Stimulated activated CD8-positive, alpha-beta memory T cell treated with anti-CD3 and anti-CD28 coated beads, Interleukin-15, amount 100 ng/mL, for 24 hours (primary cell): ENCODE data around the gene DMAP1.
A peak's percentile ranks its signal among the peaks of the same experiment; 100 is the strongest.

ENCODE experiments used
- DNase-seq: peaks from one replicate; pipeline ENCODE4 v3.0.0-alpha.2; 2020; ENCODE audit warnings: low read depth

Gene DMAP1

DNA sequence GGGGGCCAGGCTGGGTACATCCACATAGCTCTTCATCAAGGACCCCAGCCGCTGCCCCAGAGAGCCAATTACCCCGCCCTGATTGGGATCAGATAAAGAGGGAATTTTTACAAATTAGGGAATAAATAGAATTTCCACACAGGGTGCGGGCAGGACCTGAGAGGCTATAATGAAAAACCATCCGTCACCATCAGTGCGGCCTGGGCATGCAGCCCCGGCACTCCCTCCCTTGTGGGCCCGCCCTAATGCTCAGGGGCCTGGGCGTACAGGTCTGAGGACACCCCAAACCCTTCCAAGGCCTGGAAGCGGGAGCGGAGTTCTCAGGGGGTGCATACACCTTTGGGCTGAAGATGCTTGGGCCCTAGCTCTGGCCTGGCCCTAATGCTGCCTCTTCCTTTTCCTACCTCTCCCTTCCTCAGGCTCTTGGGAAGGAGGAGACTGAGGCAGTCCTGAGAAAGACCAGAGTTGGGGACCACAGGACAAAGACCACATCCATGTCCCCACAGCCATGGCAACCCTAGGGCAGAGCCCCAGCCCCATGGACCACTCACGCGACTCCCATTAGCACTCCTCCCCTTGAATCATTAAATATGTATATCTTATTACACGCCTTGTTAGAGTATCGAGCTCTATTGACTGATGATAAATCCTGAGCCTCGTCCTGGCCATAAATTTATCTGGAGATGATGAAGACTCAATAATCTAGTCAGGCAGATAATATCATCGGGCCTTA is 16.3 kb downstream of the DMAP1 start:
- DNase-seq = no peak

DNA sequence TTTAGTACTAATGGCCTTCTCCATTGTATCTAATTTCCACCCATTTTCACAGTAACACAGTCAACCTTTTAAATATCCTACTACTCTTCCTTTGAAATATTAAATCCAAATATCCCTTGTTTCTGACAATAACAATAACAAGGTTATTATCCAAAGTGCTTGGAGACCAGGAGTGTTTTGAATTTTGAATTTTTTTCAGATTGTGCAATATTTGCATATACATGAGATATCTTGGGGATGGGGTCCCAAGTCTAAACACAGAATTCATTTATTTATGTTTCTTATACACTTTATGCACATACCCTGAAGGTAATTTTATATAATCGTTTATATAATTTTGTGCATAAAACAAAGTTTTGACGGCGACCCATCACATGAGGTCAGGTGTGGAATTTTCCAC is 17.5 kb downstream of the DMAP1 start:
- DNase-seq = no peak

DNA sequence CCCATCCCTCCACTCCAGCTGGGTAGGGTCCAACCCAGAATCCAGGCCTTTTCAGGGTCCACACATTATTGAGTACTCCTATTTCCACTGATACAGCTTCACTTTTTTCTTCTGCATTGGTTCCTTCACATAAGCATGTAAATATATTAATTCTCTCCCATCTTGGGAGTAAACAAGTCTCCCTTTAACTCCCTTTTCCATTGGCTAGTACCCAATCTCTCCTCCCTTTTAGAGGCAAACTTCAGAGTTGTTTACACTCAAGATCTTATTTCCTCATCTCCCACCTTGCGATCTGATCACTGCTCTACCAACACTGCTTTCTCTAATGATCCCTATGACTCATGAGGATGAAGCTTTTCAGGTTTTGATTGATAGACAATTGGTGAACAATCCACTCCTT is 20.3 kb downstream of the DMAP1 start:
- no peak for DNase-seq

DNA sequence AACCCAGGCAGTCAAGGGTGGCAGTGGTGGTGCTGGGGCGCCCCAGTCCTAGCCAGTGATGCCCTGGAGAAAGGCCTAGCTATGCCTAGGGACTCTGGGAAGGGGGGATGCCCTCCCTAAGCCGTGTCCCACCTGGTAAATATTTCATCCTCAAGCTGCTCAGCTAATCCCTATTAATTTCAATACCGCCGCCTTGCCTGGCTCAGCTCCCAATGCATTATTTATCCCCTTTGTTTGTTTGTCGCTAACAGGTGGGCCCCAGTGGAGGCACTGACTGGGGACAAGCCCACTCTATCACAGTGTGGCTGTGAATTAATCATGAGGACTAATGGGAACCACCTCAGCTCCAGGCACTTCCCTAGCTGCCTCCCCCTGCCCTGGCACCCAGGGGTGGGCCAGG is 22.5 kb downstream of the DMAP1 start:
- no peak for DNase-seq

DNA sequence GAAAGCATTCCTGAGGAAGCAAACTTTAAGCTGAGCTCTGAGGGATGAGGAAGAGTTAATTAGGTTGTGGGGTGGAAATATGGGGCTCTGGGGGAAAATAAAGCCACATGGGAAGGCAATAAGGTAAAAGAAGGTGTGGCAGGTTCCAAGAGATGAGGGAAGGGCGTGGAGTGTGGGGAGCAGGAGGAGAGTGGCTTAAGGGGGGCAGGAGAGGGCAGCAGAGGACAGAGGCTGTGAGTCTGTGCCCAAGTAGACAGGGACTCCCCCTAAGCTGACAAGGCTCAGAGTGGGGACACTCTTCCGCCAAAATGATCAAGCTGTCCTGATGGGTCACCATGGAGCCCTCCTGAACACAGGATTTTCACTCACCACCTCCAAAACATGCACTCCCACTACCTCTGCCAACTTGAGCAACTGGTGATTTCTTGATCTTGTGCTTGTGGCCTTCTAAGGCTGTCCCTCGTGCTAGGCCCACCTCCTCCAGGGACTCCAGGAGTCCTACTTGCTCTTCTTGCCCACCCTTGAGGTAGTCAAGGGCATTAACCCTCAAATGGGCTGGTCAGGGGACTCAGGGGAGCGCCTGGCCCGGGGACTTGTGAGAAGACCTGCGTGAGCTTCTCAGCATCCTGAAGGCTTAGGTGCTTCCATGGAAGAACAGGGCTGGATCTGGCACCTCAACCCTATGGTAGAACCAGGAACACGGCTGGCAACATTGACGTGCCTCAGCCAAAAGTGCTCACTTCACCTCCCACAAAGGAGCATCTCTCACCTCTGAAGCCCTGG is 23.4 kb downstream of the DMAP1 start:
- no peak for DNase-seq

DNA sequence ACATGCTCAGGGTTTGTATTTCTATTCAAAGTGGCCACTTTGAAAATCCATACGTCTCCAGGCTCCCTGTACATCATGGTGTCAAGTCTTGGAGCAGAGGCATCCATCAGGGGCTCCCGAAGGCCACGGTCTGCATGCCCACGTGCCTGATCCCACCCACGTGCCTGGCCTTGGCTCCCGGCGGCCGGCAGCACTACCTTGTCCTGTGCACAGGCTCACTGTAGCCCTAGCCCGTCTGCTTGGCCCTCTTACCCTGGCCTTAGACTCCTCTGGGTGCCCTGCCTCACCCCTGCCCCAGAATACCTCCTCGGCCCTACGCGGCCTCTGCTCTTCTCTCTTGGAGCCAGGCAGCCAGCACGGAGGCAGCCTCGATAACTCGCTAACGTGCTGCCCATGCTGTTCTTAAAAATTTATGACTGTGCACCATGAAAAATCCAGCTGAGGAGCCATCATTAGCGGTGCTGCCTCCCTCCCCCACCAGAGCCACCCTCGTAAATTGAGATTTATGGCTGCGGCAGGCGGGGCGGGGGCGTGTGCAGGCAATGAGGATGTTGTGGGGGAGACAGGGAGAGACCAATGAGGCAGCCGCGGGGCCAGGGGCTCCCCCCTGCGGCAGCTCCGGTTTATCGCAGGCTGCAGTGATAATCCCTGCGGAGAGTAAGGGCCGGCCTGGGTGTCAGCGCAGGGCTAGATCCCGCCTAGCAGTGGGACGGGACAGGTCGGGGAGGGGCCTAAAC is 24.6 kb downstream of the DMAP1 start:
- DNase-seq = peak; percentile 16

DNA sequence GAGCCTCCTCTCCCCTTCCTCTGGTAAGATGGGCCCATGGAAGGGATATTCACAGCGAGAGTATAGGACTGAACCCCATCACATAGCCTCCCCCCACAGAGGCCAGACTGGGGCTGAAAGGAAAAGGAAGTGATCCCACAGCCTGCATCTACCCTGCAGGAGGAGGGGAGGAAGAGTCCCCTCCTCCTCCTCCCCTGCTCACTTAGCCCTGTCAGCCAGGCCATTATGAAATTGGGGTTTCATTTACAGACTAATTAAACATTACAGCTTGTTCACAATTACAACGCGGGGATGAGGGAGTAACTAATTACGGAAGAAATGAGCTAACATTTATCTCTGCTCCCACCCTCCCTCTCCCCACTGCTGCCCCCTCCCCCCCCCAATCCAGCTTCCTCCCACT is 25.4 kb downstream of the DMAP1 start:
- no peak for DNase-seq

DNA sequence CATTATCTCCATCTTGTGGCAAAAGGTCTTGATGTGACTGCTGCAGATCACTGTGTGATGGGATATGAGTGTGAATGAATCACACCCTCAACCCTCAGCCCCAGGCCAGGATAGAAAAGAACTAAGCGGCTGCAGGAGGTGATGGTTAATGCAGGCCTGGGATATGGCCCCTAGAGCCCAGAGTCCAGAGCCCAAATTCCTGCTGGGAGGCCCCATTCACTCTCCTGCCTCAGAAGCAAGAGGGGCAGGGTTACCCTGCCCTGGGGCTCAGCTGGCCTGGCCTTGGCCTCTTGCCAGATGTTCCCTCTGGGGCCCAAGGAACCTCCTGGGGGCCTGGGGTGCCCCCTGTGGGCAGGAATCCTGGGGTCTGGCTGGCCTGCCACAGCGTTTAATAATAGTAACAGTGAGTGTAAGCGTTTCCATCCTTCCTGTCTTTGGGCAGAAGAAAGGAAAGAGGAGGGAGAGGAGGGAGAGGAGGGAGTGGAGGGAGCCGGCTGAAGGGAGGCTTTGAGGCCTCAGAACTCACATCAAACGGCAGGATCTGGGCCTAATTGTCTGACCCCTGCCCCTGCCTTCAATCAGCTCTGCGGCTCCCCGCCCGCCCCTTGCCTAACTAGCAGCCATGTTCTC is 26.2 kb downstream of the DMAP1 start:
- DNase-seq = no peak

DNA sequence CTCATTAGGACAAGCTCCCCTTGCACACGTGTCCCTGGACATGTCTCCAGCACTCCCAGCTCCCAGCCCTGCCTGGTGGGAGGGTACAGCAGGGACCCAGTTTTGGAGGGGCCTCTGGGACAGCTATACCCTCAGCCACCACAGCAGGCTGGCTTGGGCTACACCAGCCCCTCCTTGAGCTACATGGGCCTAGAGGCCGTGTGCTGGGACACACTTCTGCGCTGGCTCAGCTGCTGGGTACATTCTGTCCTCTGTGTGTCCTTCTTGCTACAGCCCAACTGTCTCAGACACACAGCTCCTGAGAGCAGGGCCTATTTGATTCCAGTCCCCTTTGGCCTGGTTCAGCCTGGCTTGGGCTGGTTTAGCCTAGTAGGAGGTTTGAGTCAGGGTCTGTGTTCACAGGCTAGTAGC is 26.7 kb downstream of the DMAP1 start:
- no peak for DNase-seq

DNA sequence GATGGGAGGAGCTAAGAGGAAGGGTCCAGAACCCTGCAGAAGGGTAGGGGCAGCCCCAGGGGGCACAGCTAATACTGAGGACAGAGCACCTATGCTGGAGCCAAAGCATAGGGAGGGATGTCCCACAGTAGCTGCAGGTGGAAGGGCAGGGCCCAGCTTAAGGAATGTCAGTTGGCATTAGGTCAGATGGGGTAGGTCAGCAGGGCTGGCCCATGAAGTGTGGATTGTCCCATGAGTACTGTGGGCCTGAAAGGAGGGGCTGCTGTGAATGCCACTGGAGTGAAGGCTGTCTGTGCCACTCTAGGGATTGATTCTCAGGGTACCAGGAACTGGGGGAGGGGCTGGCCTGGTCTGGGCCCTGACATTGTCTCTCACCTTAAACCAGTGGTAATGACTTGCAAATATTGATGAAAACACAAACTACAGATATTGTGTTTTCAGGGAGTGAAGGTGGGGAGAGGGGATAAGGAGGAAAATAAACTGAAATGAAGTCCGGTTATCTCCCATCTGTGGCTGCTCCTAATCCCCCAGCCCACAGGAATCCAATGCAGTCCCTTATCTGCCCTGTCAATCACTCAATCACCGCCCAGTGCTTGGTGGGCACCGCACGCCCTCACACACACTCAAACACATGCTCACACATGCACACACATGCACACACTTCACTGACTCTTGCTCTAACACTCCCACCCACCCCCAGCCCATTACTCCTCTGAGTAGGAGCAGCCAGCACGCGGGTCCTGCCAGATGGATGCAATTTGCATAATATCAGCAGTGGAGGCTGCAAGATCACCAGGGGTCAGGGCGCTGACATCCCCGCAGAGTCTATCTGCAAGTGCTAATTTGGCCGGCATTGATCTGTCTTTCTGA is 27.8 kb downstream of the DMAP1 start:
- DNase-seq = no peak

DNA sequence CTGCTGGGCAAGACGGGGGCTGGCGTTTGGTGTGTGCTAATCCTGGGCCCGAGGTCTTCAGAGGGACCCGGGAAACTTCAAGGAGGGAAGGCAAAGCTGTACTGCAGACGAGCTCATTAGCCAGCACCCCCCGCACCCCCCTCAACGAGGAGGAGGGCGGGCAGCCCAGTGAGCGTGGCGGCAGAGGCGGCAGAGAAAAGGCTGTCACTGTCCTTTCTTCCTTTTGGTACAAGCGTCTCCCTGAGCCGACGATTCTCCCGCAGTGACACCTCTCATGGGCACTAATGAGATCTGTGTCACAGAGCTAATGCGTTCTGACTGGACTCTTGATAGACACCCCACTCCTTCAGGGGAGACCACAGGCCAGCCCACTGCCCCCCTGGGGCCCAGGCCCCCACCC is 29.5 kb downstream of the DMAP1 start:
- DNase-seq = no peak

DNA sequence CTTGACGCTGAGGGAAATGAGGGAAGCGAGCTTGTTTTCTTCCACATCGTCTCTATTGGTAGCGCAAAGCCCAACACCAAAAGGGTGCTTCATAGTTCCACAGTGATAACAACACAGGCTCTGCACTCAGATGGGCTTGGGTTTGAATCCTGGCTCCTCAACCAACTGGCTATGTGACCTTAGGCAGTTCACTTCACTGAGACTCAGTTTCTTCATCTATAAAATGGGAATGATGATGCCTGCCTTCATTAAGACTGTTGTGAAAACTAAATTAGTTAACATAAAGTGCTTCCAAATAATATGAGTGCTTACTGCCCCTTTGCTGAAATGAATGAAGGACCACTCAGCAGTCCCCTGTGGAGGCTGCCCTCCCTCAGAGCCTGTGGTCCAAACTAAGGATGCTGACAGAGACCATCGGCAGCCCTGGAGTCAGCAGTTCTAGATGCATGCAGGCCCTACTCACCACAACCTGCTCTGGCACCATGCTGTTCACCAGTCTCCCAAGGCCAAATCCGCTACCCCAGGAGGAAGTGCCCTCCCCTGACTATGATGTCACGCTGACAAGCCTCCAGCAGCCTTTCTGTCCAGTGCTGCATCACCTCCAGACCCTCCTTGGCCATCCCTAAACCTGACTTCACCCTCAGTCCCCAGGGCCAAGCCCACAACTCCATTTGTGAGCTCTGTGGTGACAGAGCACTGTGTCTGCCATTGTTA is 30.7 kb downstream of the DMAP1 start:
- no peak for DNase-seq

DNA sequence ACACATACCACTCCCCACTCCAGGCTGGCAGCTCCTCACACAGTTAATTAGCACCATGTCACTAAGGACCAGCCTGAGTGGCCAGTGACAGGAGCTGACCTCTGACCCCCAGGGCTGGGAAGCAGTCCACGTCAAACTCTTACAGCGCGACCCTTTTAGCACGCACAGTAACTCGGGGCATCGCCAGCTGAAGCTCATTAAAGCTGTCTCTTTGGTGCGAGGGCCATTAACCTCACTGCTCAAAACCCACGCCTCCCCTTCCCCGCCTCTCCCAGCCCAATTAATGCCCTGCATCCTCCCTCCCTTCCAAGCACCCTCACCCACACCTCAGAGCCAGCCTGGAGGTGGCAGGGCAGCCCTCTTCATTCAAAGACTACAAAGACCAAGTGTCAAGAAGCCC is 31.7 kb downstream of the DMAP1 start:
- DNase-seq = no peak

DNA sequence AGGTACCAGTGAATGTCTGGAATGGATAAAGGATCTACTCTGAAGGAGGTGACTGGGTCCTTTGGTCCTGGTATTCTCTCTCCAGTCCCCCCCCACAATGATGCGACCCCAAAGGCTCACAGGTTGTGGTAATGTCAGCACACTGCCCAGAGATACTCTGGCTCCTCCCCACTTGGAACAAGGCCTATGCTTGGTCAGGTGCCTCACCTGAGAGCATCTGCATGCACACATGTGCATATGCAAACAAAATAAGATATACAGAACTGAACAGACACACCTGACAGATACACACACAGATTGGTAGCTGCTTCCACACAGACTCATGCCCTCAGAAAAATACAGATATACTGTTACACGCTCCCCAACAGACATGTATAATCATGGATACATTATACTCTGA is 33.5 kb downstream of the DMAP1 start:
- no peak for DNase-seq

DNA sequence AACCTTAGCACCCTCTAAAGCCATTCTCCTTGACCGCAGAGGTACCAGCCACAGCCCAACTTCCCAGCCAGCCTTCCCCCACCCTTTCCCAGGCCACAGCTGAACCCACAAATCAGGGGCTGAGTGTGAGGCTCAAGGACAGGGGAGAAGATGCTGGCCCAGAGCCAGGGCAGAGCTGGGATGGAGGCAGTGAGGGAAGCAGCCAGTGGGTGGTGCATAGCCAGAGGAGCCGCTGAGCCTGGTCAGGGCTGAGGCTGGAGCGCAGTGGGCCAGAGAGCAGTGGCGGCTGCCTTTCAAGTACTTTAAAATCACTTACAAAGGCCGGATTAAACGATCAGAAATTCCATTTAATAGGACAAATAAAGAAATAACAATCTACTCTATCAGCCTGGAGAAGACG is 36.3 kb downstream of the DMAP1 start:
- DNase-seq = no peak

DNA sequence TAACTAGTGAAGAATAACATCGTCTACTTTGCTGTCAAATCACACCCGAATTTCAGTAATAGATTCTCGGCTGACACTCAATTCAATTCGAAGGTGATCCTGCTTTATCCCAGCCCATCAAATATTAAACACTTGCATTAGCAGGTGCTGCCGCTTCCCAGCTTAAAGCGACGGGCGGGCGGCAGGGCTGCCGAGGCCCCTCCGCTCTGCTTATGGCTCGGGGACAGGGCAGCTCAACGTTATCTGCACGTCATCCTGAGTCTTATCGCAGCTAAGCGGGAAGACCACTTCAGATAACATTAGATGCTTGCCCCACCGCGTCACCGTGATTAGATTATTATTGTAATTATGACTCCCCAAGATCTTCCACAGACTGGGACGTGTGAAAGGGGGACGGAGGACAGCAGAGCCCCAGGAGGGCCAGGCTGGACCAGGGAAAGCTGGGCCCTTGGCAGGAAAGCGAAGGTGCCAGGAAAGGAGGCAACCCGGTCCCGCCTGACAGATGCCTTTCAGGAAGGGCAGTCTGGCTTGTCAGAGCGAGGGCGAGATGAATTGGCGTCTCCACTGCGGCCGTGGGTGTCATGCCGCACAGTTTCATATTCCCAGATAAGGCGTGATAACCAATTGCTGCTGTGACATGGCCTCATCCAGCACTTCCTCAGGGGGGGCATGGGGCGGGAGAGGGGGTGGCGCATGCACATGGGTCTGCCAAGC is 37.0 kb downstream of the DMAP1 start:
- no peak for DNase-seq

DNA sequence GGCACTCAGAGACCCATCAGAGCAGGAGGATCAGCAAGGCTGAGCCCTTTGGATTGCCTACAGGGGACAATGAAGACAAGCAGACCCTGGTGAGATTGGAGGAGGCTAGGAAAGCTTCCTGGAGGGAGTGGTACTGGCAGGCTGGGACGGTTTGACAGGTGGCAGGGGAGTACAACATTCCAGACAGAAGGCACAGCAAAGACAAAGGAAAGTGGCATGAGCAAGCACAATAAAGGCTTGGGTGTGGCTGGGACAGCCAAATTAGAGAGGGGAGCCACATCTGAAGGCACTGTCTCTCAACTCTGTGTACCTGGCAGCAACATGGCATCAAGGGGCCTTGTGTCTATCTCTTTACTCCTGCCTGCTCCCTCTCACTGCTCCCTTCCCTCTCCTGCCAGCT is 38.2 kb downstream of the DMAP1 start:
- DNase-seq = no peak

DNA sequence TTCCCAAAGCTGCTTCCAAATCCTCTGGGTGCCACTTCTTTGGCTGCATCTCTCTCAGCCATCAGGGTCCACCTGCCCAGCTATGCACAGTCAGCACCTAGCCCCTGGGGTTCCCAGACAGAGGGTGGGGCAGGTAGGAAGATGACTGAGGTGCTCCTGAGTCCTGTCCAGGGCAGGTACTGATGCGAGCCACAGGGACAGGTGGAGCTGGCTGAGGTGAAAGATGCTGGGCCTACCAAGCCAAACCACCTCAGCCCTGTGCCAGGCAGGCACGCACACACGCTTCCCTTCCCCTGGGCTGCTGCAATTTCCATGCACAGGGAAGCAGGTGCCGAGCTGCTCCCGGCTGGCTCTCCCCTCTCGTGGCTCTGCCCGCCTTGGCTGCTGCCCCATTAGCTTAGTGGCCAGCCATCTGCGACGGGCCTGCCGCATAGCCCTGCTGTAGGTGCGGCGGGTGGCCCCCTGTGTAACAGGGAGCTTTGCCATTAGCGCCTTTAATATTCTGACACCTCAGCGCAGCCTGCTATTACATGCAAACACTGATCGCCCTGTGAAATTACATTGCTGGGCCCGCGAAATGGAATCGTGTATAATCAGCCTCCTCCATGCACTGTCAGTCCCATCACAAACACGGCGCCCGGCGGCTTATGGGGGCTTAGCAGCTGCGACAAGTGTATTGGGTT is 38.9 kb downstream of the DMAP1 start:
- DNase-seq = no peak

DNA sequence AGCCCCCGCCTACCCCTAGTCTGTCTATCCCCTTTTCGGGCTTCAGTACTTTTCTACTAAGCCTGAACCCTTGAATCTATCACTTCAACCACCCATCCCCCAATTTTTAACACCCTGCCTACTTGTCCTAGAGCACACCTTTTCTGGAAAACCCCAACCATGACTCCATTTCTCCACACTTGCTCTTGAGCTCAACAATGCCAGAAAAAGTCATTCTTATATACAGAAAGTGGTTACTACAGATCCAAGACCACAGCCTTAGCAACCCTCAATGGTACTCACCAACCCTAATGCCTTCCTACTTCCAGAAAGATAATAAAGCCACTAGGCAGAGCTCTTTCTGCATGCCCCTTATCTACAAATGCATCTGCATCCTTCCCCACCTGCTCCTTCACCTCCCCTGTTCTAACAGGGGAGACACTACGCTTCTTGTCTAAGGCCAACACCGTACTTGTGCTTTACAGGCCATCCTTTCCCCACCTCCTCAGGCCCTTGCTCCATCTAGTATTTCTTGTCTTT is 41.2 kb downstream of the DMAP1 start:
- DNase-seq = no peak
